Right atrium auricular region (tissue), 2 donors: ENCODE data around the gene NDUFA1. TPM values are rescaled to one million over a fixed set of nuclear protein-coding genes. Genes with fewer than 3 reads are reported as not detected.
A peak's percentile ranks its signal among the peaks of the same experiment; 100 is the strongest.

Experiments used
- DNase-seq: peaks from one replicate; pipeline ENCODE4 v3.0.0-alpha.2; 2019; ENCODE audit warnings: low spot score
- H3K27ac ChIP-seq, 2 donors: fragments of 200-600 bp; sonication (generic); 1 replicate in 1 of 2; 2 replicates in 1 of 2; pipeline ENCODE4 v1.5.1; 2016 to 2019
- H3K27me3 ChIP-seq, 2 donors: fragments of 200-600 bp; sonication (generic); one replicate each; pipeline versions ENCODE4 v1.5.1 to v1.6.0; 2017 to 2019
- H3K36me3 ChIP-seq: fragments of 200-600 bp; sonication (generic); one replicate; pipeline ENCODE4 v1.5.1; 2016
- H3K4me1 ChIP-seq, 2 donors: fragments of 200-600 bp; sonication (generic); one replicate each; pipeline versions ENCODE4 v1.5.1 to v1.6.0; 2017 to 2019
- H3K4me3 ChIP-seq, 2 donors: fragments of 200-600 bp; sonication (generic); 1 replicate in 1 of 2; 2 replicates in 1 of 2; pipeline ENCODE4 v1.5.1; 2017 to 2019; ENCODE audit warnings: mild to moderate bottlenecking in 1 of 2, moderate library complexity in 1 of 2
- H3K9me3 ChIP-seq, 2 donors: fragments of 200-600 bp; sonication (generic); one replicate each; pipeline ENCODE4 v1.5.1; 2019
- total RNA-seq, 2 donors: library from RNA; depleted of rRNA; stranded (reverse); fragments of >200 nt; gene quantifications; one replicate each; pipeline ENCODE4 v1.1.0, GENCODE V29; 2016
- TF ChIP-seq, protein P1 (sequence below), 2 donors: fragments of 200-600 bp; sonication (generic); IDR thresholded peaks; one replicate each; pipeline ENCODE4 v1.5.1; 2019; ENCODE audit warnings: antibody characterized with exemption in 2 of 2

NDUFA1 gene
- total RNA-seq, 2 donors from 2014 or later = 202 to 222 TPM

- TF ChIP-seq, protein P1, sequence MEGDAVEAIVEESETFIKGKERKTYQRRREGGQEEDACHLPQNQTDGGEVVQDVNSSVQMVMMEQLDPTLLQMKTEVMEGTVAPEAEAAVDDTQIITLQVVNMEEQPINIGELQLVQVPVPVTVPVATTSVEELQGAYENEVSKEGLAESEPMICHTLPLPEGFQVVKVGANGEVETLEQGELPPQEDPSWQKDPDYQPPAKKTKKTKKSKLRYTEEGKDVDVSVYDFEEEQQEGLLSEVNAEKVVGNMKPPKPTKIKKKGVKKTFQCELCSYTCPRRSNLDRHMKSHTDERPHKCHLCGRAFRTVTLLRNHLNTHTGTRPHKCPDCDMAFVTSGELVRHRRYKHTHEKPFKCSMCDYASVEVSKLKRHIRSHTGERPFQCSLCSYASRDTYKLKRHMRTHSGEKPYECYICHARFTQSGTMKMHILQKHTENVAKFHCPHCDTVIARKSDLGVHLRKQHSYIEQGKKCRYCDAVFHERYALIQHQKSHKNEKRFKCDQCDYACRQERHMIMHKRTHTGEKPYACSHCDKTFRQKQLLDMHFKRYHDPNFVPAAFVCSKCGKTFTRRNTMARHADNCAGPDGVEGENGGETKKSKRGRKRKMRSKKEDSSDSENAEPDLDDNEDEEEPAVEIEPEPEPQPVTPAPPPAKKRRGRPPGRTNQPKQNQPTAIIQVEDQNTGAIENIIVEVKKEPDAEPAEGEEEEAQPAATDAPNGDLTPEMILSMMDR (IDR thresholded peaks at IDR 0.05) = peak in 1 of 2 donors; percentile 15
- DNase-seq = peak; percentile 97
- H3K27me3 ChIP-seq = no peaks in the 10 kb centered on the region
- H3K27ac ChIP-seq = peak within 1 kb of the TSS; percentile 86 to 91
- H3K9me3 ChIP-seq = no peaks in the 10 kb centered on the region
- peaks cover 0 to 5% of the 10 kb centered on the region in 2 donors for H3K4me1 ChIP-seq
- no peaks in the 10 kb centered on the region for H3K36me3 ChIP-seq
- H3K4me3 ChIP-seq = peak within 1 kb of the TSS; percentile 67 to 69
These were observed 19.0 kb upstream of the NDUFA1 start, which contains the start of gene UPF3B for GRCh38 chrX:119852382-119853353. UPF3B (minus strand) TSS chrX:119852963; CDS start chrX:119852928, 35 bp downstream.

DNA sequence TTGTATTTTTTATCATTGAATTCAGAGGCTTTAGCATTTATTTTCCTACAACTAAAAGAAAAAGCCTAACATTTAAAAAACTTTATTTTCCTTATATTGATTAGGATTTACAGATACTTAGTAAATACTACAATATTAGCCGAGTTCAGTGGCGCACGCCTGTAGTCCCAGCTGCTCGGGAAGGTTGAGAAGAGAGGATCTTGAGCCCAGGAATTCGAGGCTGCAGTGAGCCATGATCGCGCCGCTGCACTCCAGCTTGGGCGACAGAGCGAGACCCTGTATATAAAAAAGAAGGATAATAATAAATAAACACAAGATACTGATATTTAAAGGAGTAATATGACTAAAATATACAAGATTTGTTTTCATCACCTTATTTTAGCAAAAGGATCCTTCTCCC lies 18.2 kb upstream of the NDUFA1 start:
- H3K4me1 ChIP-seq = peaks cover 0 to 5% of the 10 kb centered on the region in 2 donors
- peak overlapping the region; percentile 57 to 91 for H3K27ac ChIP-seq
- H3K9me3 ChIP-seq = no peaks in the 10 kb centered on the region
- DNase-seq = no peak
- H3K36me3 ChIP-seq = no peaks in the 10 kb centered on the region
- peak overlapping the region; percentile 67 to 69 for H3K4me3 ChIP-seq
- H3K27me3 ChIP-seq = no peaks in the 10 kb centered on the region
- TF ChIP-seq, protein P1 (IDR thresholded peaks at IDR 0.05) = no peak

DNA sequence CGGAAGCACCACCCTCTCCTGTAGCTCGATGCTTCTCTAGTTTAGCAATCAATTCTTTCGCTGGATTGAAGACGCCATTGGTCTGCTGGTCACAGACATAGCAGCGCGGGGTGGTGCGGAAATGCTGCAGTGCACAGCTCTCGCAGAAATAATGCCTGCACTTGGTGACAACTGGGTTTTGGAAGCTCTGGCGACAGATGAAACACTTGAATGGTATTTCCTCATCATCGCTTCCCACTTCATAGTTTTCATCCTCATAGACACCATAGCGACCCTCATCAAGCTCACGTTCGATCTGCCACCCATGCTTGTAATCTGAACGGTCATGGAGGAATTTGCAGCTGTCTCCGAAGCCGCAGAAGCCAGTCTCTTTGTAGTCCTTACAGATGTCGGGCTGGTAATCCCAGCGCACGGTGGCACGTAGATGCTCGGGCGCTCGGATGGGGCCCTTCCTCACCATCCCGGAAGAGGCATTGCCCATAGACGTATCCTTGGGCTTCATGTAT lies 953 bp upstream of the NDUFA1 start:
- peaks cover 0 to 7% of the 10 kb centered on the region in 2 donors for H3K4me1 ChIP-seq
- no peaks in the 10 kb centered on the region for H3K27me3 ChIP-seq
- TF ChIP-seq, protein P1 (IDR thresholded peaks at IDR 0.05) = no peak
- H3K9me3 ChIP-seq = no peaks in the 10 kb centered on the region
- peak overlapping the region; percentile 87 to 88 for H3K27ac ChIP-seq
- no peaks in the 10 kb centered on the region for H3K36me3 ChIP-seq
- no peak for DNase-seq
- peak overlapping the region; percentile 49 to 59 for H3K4me3 ChIP-seq

DNA sequence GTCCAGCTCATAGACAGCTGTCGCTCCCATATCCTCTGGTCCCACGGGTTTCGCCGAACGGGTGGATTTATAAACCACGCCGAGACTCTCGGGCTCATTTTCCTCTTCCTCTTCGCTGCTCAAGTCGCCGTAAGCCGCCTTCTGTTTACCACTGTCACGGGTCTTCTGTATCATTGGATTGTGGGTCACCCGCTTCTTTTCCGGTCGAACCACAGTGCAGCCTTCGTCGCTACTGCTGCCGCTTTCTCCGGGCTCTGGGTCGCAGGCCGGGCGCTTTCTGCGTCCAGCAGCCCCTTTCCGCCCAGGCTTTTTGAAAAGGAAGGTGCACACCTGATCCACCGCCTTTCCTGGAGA lies 410 bp upstream of the NDUFA1 start:
- Histone ChIP-seq H3K9me3 (no peaks in the 10 kb centered on the region), H3K4me1 (peaks cover 0 to 7% of the 10 kb centered on the region in 2 donors), H3K27me3 (no peaks in the 10 kb centered on the region), H3K36me3 (no peaks in the 10 kb centered on the region), H3K27ac (peak overlapping the region; percentile 87 to 88), H3K4me3 (peak overlapping the region; percentile 49 to 59)
- no peak for DNase-seq
- TF ChIP-seq, protein P1 (IDR thresholded peaks at IDR 0.05) = no peak

DNA sequence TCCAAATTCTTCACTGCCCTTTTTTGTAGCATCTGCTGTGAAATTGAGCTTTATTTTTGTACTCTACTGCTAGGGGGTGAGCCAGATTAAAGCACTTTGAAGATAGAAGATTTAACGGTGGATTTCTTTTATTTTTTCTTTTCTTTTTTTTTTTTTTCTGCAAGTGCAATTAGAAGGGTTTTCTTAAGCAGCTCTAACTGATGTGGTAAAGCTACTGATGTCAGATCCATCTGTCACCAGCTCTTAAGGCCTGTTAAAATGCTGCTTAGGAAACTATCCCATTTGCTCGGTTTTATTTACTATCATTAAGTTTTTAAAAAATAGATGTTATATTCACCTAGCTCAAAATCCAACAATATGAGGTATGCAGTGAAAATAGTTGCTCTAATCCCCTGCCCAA lies 7.1 kb downstream of the NDUFA1 start:
- Histone ChIP-seq H3K27ac (no peak overlapping the region), H3K27me3 (no peaks in the 10 kb centered on the region), H3K4me1 (no peaks in the 10 kb centered on the region), H3K4me3 (no peak overlapping the region), H3K36me3 (peaks cover 8% of the 10 kb centered on the region), H3K9me3 (no peaks in the 10 kb centered on the region)
- no peak for DNase-seq
- TF ChIP-seq, protein P1 (IDR thresholded peaks at IDR 0.05) = no peak
